Neuron (in vitro differentiated cells): ENCODE measurements around the gene FKBP15.

Experiments used
- H2AFZ ChIP-seq: one replicate; pipeline ENCODE4 v1.6.1; 2013; ENCODE audit warnings: low read depth, mild to moderate bottlenecking, inconsistent platforms, low read length, moderate library complexity
- H3K27me3 ChIP-seq: one replicate; pipeline ENCODE4 v1.6.1; 2013; ENCODE audit warnings: low read length; ENCODE audit not compliant: insufficient read depth
- H3K36me3 ChIP-seq: one replicate; pipeline ENCODE4 v1.6.1; 2013; ENCODE audit warnings: low read length; ENCODE audit not compliant: insufficient read depth
- H3K4me1 ChIP-seq: one replicate; pipeline ENCODE4 v1.6.1; 2013; ENCODE audit warnings: low read length; ENCODE audit not compliant: insufficient read depth
- H3K4me3 ChIP-seq: 2 replicates; pipeline ENCODE4 v1.5.1; 2013; ENCODE audit warnings: mild to moderate bottlenecking, low read length, moderate library complexity
- H3K9me3 ChIP-seq: one replicate; pipeline ENCODE4 v1.6.1; 2013; ENCODE audit warnings: low read length

Gene FKBP15

DNA sequence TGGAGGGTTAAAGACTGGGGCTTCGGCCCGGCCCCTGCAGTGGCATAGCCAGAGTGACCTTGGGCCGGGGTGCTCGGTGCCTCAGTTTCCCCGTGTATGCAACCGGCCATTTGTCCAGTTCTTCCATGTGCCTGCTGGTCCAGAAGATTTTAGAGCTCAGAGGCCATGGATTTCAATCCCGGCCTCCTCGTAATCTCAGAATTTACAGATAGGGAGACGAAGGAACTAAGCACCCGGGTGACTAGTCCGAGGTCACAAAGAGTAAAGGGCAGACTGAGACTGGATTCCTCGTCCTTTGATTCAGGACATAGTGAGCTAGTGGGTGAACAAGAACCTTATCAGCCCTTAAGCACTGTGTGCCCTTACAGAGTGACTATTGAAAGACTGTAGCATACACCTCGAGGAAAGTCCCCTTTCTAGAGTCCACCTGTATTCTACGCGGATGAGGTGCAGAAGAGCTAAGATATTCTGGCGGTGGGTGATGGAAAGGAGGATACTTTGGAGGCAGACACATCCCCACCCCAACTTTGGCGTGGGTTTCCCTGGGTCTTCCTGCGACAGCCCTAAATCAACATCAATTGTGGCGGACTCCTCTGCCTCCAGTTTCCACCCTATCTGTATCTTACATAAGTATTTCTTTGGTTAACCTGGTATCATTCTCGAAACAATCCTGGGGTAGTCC lies 864 bp upstream of the FKBP15 start:
- H3K4me3 ChIP-seq: peak overlapping the region; percentile 64
- no peaks in the 10 kb centered on the region for H3K27me3 ChIP-seq
- H3K4me1 ChIP-seq: peaks cover 27% of the 10 kb centered on the region
- no peaks in the 10 kb centered on the region for H3K9me3 ChIP-seq
- H3K36me3 ChIP-seq: peaks cover 5% of the 10 kb centered on the region
- H2AFZ ChIP-seq: peak overlapping the region; percentile 46

- Histone ChIP-seq H3K4me3 (peak overlapping the region; percentile 64), H3K9me3 (no peaks in the 10 kb centered on the region), H3K4me1 (peaks cover 27% of the 10 kb centered on the region)
Observed at GRCh38 chr9:113220467-113221002, 542 bp downstream of the FKBP15 start.

DNA sequence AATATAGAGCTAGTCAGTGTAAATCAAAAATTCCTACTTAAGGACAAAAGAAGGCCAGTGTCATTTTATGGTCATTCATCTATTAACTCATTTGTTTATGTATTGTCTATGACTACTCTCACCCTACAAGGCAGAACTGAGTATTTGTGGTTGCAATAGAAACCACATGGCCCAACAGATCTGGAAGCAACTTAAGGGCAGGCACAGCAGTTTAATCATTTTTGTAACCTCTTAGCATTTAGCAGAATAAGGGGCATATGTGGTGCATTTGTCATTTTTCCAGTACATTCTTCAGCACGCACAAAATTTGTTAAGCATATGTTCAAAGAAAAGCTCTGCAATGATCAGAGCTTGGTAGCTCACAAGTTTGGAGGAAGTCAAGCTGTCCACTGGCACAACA lies 1.1 kb downstream of the FKBP15 start:
- H3K4me1 ChIP-seq: peaks cover 27% of the 10 kb centered on the region
- H3K4me3 ChIP-seq: peak overlapping the region; percentile 64
- no peaks in the 10 kb centered on the region for H3K9me3 ChIP-seq
- no peak overlapping the region for H2AFZ ChIP-seq
- H3K36me3 ChIP-seq: peaks cover 4% of the 10 kb centered on the region
- no peaks in the 10 kb centered on the region for H3K27me3 ChIP-seq

More at GRCh38 chr9:113220467-113221002, 542 bp downstream of the FKBP15 start:
- H3K27me3 ChIP-seq: no peaks in the 10 kb centered on the region
- H2AFZ ChIP-seq: peak overlapping the region; percentile 50
- peaks cover 5% of the 10 kb centered on the region for H3K36me3 ChIP-seq

DNA sequence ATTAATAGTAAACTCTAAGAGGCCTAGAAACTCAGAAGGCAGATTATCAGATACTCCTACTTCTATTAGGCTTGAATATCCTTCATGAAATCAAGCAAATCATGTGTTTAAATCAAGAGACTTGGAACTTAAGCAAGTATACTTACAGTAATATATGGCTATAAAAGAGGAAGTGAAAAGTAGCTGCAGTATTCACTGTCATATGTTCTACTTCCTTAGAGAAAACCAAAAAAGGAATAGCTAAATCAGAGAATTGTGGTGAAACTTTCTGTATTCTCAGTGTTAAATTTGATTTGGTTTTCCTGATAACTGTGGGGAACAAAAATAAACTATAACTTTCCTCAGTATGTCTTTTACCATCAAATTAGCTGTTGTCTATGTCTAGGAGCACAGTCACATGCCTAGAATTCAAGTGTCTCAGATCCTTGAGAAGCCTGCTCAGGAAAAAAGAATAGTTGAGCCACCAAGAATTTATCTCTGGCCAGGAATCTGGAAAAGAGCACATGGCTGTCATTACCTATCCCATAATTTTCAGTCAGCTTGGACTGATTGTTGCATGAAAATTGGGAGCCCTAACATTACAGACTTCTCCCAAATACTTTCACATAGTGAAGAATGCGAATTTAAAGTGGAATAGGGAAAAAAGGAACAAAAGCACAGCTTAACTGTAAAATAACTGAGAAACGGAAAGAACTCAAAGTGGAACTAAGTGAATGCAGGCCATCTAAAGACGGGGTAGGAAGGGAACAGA lies 1.7 kb downstream of the FKBP15 start:
- Histone ChIP-seq H3K27me3 (no peaks in the 10 kb centered on the region), H3K9me3 (peaks cover 4% of the 10 kb centered on the region), H3K4me3 (peak overlapping the region; percentile 64), H3K4me1 (peaks cover 27% of the 10 kb centered on the region), H3K36me3 (no peaks in the 10 kb centered on the region), H2AFZ (no peak overlapping the region)

GRCh38 chr9:113216406-113216805 lies 4.7 kb downstream of the FKBP15 start:
- Histone ChIP-seq H3K27me3 (no peaks in the 10 kb centered on the region), H3K4me3 (no peak overlapping the region), H2AFZ (no peak overlapping the region), H3K9me3 (peaks cover 4% of the 10 kb centered on the region), H3K36me3 (no peaks in the 10 kb centered on the region), H3K4me1 (peaks cover 13% of the 10 kb centered on the region)

- Histone ChIP-seq H3K9me3 (peaks cover 4% of the 10 kb centered on the region), H3K27me3 (no peaks in the 10 kb centered on the region), H2AFZ (no peak overlapping the region), H3K4me1 (peaks cover 8% of the 10 kb centered on the region), H3K4me3 (no peak overlapping the region), H3K36me3 (peaks cover 6% of the 10 kb centered on the region)
Observed at GRCh38 chr9:113215132-113215531, 5.9 kb downstream of the FKBP15 start.

DNA sequence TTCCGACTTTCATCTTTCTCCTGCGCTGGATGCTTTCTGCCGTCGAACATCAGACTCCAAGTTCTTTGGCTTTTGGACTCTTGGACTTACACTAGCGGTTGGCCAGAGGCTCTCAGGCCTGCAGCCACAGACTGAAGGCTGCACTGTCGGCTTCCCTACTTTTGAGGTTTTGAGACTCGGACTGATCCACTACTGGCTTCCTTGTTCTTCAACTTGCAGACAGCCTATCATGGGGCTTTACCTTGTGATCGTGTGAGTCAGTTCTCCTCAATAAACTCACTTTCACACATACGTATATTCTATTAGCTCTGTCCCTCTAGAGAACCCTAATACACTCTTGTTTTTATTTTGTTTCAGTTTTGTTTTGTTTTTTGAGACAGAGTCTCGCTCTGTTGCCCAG lies 10.3 kb downstream of the FKBP15 start:
- peaks cover 27% of the 10 kb centered on the region for H3K36me3 ChIP-seq
- no peak overlapping the region for H3K4me3 ChIP-seq
- no peaks in the 10 kb centered on the region for H3K4me1 ChIP-seq
- no peaks in the 10 kb centered on the region for H3K27me3 ChIP-seq
- peaks cover 4% of the 10 kb centered on the region for H3K9me3 ChIP-seq
- H2AFZ ChIP-seq: no peak overlapping the region

DNA sequence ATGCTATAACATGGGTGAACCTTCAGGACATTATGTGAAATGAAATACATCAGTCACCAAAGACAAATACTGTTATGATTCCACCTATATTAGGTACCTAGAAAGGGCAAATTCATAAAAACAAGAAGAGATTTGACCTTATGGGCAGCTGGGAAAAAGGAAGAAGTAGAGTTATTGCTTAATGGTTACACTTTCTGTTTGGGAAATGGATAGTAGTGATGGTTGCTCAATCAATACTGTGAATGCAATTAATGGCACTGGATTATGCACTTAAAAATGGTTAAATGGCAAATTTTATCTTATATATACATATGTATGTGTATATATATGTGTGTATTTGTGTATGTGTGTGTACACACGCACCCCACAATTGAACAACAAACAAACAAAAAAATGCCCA lies 15.2 kb downstream of the FKBP15 start:
- no peak overlapping the region for H3K4me3 ChIP-seq
- peaks cover 59% of the 10 kb centered on the region for H3K36me3 ChIP-seq
- H3K27me3 ChIP-seq: no peaks in the 10 kb centered on the region
- H2AFZ ChIP-seq: no peak overlapping the region
- no peaks in the 10 kb centered on the region for H3K9me3 ChIP-seq
- no peaks in the 10 kb centered on the region for H3K4me1 ChIP-seq

DNA sequence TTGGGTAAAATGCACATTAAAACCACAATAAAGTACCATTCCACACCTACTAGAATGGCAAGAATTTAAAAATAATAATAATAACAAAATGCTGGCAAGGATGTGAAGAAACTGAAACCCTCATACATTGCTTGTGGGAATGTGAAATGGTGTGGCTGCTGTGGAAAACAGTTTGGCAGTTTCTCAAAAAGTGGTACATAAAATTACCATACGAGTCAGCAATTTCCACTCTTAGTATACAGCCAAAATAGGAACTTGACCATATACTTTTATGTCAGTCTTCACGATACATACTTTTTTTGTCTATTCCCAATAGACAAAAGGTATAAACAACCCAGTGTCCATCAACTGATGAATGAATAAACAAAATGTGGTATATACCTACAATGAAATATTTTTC lies 15.6 kb downstream of the FKBP15 start:
- Histone ChIP-seq H3K4me1 (no peaks in the 10 kb centered on the region), H3K9me3 (no peaks in the 10 kb centered on the region), H2AFZ (no peak overlapping the region), H3K27me3 (no peaks in the 10 kb centered on the region), H3K4me3 (no peak overlapping the region), H3K36me3 (peaks cover 54% of the 10 kb centered on the region)

DNA sequence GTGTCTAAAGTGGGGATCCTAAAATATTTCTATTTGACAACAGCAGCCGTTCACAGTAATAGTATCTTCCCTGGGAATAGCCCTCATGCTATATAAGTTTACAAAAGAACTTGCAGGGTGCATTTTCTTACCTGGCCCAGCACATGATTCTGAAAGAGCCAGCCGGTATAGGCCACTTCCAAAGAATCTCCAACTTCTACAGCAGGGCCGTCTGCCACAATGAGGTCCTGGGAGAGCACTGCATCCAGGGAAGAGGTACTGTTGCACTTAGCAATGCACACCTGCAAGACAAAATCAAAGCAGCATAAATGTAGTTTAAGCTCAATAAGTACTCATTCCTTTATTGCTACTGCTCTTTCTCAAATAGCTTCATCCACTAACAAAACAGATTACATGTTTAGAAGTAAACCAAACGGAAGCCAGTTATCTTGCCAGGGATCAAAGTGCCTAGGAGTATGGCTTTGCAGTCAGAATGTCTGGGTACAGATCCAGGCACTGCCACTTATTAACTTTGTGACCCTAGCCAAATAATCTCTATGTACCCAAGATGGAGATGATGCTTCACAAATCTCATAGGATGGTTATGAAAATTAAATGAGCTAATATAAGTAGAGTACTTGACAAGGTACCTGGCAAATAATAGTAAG lies 21.3 kb downstream of the FKBP15 start:
- Histone ChIP-seq H3K9me3 (no peaks in the 10 kb centered on the region), H3K36me3 (peaks cover 59% of the 10 kb centered on the region)

DNA sequence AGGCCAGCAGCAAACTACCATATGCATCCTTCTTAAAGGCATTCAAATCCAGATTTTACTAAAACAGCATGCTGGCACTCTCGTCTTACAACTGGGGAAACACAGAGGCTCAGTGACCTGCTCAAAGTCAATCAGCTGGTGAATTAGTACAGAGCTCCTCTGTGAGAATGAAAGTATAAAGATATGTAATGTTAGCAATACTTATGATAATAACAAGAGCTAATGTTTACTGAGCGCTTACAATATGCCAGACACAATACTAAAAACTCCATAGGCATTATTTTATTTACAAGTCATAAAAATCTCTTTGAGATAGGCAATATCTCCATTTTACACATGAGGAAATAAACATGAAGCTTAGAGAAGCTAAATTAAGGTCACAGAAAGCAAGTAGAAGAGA lies 28.6 kb downstream of the FKBP15 start:
- no peaks in the 10 kb centered on the region for H3K27me3 ChIP-seq
- H3K4me3 ChIP-seq: no peak overlapping the region
- no peaks in the 10 kb centered on the region for H3K4me1 ChIP-seq
- H3K9me3 ChIP-seq: no peaks in the 10 kb centered on the region
- no peak overlapping the region for H2AFZ ChIP-seq
- peaks cover 61% of the 10 kb centered on the region for H3K36me3 ChIP-seq

More for the DNA sequence above, 21.3 kb downstream of the FKBP15 start:
- no peak overlapping the region for H2AFZ ChIP-seq
- H3K4me3 ChIP-seq: no peak overlapping the region
- H3K27me3 ChIP-seq: no peaks in the 10 kb centered on the region
- H3K4me1 ChIP-seq: no peaks in the 10 kb centered on the region

GRCh38 chr9:113187929-113188595 lies 33.0 kb downstream of the FKBP15 start:
- H3K36me3 ChIP-seq: peaks cover 79% of the 10 kb centered on the region
- no peak overlapping the region for H3K4me3 ChIP-seq
- no peaks in the 10 kb centered on the region for H3K27me3 ChIP-seq
- no peaks in the 10 kb centered on the region for H3K4me1 ChIP-seq
- H3K9me3 ChIP-seq: no peaks in the 10 kb centered on the region
- no peak overlapping the region for H2AFZ ChIP-seq
